GM13977 (cell line): ENCODE results near the gene CYSLTR2.
A peak's percentile ranks its signal among the peaks of the same experiment; 100 is the strongest.

Source experiments
- DNase-seq: peaks from one replicate; pipeline ENCODE4 v3.0.0; 2012; ENCODE audit warnings: low spot score
- CTCF ChIP-seq: IDR thresholded peaks from 2 replicates; pipeline ENCODE4 v1.5.1; 2012; ENCODE audit warnings: mild to moderate bottlenecking, control low read depth; ENCODE audit not compliant: insufficient read depth; ENCODE audit errors: extremely low read depth, missing control alignments
- in situ Hi-C: fragments of 300-500 bp; cut with MboI; formaldehyde crosslinking; loops from one replicate; pipeline ENCODE4 v1.12.0; 2022; ENCODE audit warnings: low sequenced_read_pairs, low pct_unique_long_range_greater_than_20kb, mixed read lengths, inconsistent platforms; ENCODE audit not compliant: unreplicated experiment

Gene CYSLTR2

GRCh38 chr13:48727241-48728011, 73.7 kb downstream of the CYSLTR2 start:
- no peak for TF ChIP-seq CTCF
- in situ Hi-C loops, result no loop called here

GRCh38 chr13:48728226-48728625, 74.5 kb downstream of the CYSLTR2 start:
- in situ Hi-C loops, result no loop called here

More at GRCh38 chr13:48727241-48728011, 73.7 kb downstream of the CYSLTR2 start:
- DNase-seq, result no peak

GRCh38 chr13:48728876-48729275, 75.1 kb downstream of the CYSLTR2 start:
- in situ Hi-C loops, result no loop called here
- TF ChIP-seq CTCF, result no peak
- DNase-seq, result no peak

More at GRCh38 chr13:48728226-48728625, 74.5 kb downstream of the CYSLTR2 start:
- TF ChIP-seq CTCF, result no peak
- no peak for DNase-seq

- in situ Hi-C loops, result no loop called here
- DNase-seq, result no peak
- TF ChIP-seq CTCF, result no peak
Observed at GRCh38 chr13:48729856-48730255, 76.1 kb downstream of the CYSLTR2 start.

- no peak for DNase-seq
- no peak for TF ChIP-seq CTCF
- in situ Hi-C loops, result no loop called here
Observed at GRCh38 chr13:48731001-48731658, 77.4 kb downstream of the CYSLTR2 start.

- in situ Hi-C loops, result no loop called here
- peak; percentile 91 for TF ChIP-seq CTCF
- DNase-seq, result peak; percentile 31
Observed at GRCh38 chr13:48731957-48732569, 78.3 kb downstream of the CYSLTR2 start.
